Measurements from ENCODE around the gene CRYBG1. TPM values are rescaled to one million over a fixed set of nuclear protein-coding genes. Genes with fewer than 3 reads are reported as not detected.

Gene CRYBG1
- total RNA-seq, 1 donor from 2014 or later: 33.6 TPM

GRCh38 chr6:106501960-106502371 lies 141.4 kb downstream of the CRYBG1 start:
- no peak overlapping the region for H3K27ac Mint-ChIP-seq
- intact Hi-C loops (cut with micrococcal nuclease): no loop called here
- H3K27me3 Mint-ChIP-seq: no peaks in the 10 kb centered on the region
- ChIA-PET POLR2A (no interaction called here), CTCF (no interaction called here)
- DNase-seq (no peak), ATAC-seq (ENCODE audit: low read depth) (no peak)
- no peaks in the 10 kb centered on the region for H3K9me3 Mint-ChIP-seq
- H3K4me1 Mint-ChIP-seq: no peaks in the 10 kb centered on the region
- H3K36me3 Mint-ChIP-seq (ENCODE audit: low read depth): no peaks in the 10 kb centered on the region
- no peak overlapping the region for H3K4me3 Mint-ChIP-seq
- TF ChIP-seq CTCF (IDR thresholded peaks at IDR 0.05): no peak

- DNase-seq (no peak), ATAC-seq (ENCODE audit: low read depth) (no peak)
- TF ChIP-seq CTCF (IDR thresholded peaks at IDR 0.05): no peak
- Mint-ChIP-seq H3K27ac (no peak overlapping the region), H3K36me3 (ENCODE audit: low read depth) (no peaks in the 10 kb centered on the region), H3K9me3 (no peaks in the 10 kb centered on the region), H3K27me3 (no peaks in the 10 kb centered on the region), H3K4me1 (no peaks in the 10 kb centered on the region), H3K4me3 (no peak overlapping the region)
- intact Hi-C loops (cut with micrococcal nuclease): no loop called here
- ChIA-PET CTCF (interaction anchor here (1.1 to 1.5 kb wide), 2 partner anchors 58 to 64 kb away, joined by 3 to 8 read pairs; no protein-coding TSS in a partner anchor), POLR2A (no interaction called here)
These were observed 142.0 kb downstream of the CRYBG1 start for GRCh38 chr6:106502559-106502958.

GRCh38 chr6:106508277-106508676 lies 147.8 kb downstream of the CRYBG1 start:
- intact Hi-C loops (cut with micrococcal nuclease): no loop called here
- ATAC-seq (ENCODE audit: low read depth) (no peak), DNase-seq (no peak)
- no peaks in the 10 kb centered on the region for H3K9me3 Mint-ChIP-seq
- peaks cover 3% of the 10 kb centered on the region for H3K36me3 Mint-ChIP-seq (ENCODE audit: low read depth)
- ChIA-PET CTCF (interaction anchor here (1.0 to 6.5 kb wide), 8 partner anchors 30 to 471 kb away, joined by 3 to 65 read pairs (median 12); no protein-coding TSS in a partner anchor), POLR2A (interaction anchor here (0.7 kb wide), 1 partner anchor 136 kb away, joined by 3 read pairs; no protein-coding TSS in a partner anchor)
- no peak for TF ChIP-seq CTCF (IDR thresholded peaks at IDR 0.05)
- peaks cover 25% of the 10 kb centered on the region for H3K4me1 Mint-ChIP-seq
- H3K27ac Mint-ChIP-seq: no peak overlapping the region
- no peak overlapping the region for H3K4me3 Mint-ChIP-seq
- no peaks in the 10 kb centered on the region for H3K27me3 Mint-ChIP-seq

- ATAC-seq (ENCODE audit: low read depth) (no peak), DNase-seq (no peak)
- intact Hi-C loops (cut with micrococcal nuclease): no loop called here
- Mint-ChIP-seq H3K27me3 (no peaks in the 10 kb centered on the region), H3K9me3 (no peaks in the 10 kb centered on the region), H3K36me3 (ENCODE audit: low read depth) (peaks cover 3% of the 10 kb centered on the region), H3K4me3 (no peak overlapping the region), H3K4me1 (peaks cover 31% of the 10 kb centered on the region), H3K27ac (no peak overlapping the region)
- no peak for TF ChIP-seq CTCF (IDR thresholded peaks at IDR 0.05)
- POLR2A ChIA-PET: interaction anchor here (0.7 to 6.4 kb wide), 5 partner anchors 15 to 136 kb away, joined by 3 to 201 read pairs (median 3); no protein-coding TSS in a partner anchor
- CTCF ChIA-PET: interaction anchor here (0.8 to 6.5 kb wide), 16 partner anchors 14 to 471 kb away, joined by 3 to 94 read pairs (median 6); no protein-coding TSS in a partner anchor
These were observed 148.3 kb downstream of the CRYBG1 start for GRCh38 chr6:106508834-106509233.

GRCh38 chr6:106509420-106510089 lies 149.0 kb downstream of the CRYBG1 start:
- CTCF ChIA-PET: interaction anchor here (0.8 to 6.5 kb wide), 17 partner anchors 9 to 470 kb away, joined by 3 to 94 read pairs (median 6); no protein-coding TSS in a partner anchor
- POLR2A ChIA-PET: interaction anchor here (0.5 to 6.4 kb wide), 8 partner anchors 14 to 174 kb away, joined by 3 to 201 read pairs (median 6); no protein-coding TSS in a partner anchor
- Mint-ChIP-seq H3K4me1 (peaks cover 38% of the 10 kb centered on the region), H3K36me3 (ENCODE audit: low read depth) (peaks cover 3% of the 10 kb centered on the region), H3K27ac (peak overlapping the region; percentile 74), H3K27me3 (no peaks in the 10 kb centered on the region), H3K4me3 (peak overlapping the region; percentile 97), H3K9me3 (no peaks in the 10 kb centered on the region)
- TF ChIP-seq CTCF (IDR thresholded peaks at IDR 0.05): no peak
- ATAC-seq (ENCODE audit: low read depth) (peak; percentile 16), DNase-seq (peak; percentile 29)
- intact Hi-C loops (cut with micrococcal nuclease): loop anchor here (2.0 to 10.0 kb wide), 5 partner anchors 15 to 515 kb away; partner anchors contain the start of genes CRYBG1 and PRDM1
